Trophoblast cell (in vitro differentiated cells and primary cell): ENCODE results near the gene DSCAM.

Source experiments
- DNase-seq, 2 donors: peaks; one replicate each; pipeline ENCODE4 v3.0.0-alpha.2; 2016
- H2AFZ ChIP-seq: 2 replicates; pipeline ENCODE4 v1.6.1; 2013; ENCODE audit warnings: low read length, moderate library complexity, mild to moderate bottlenecking; ENCODE audit not compliant: insufficient read depth, poor library complexity
- H2AK5ac ChIP-seq: 2 replicates; pipeline ENCODE4 v1.6.1; 2013; ENCODE audit warnings: mild to moderate bottlenecking, low read length
- H2BK120ac ChIP-seq: 2 replicates; pipeline ENCODE4 v1.6.1; 2013; ENCODE audit warnings: low read length, mild to moderate bottlenecking, moderate library complexity; ENCODE audit not compliant: insufficient read depth, poor library complexity
- H2BK12ac ChIP-seq: 2 replicates; pipeline ENCODE4 v1.6.1; 2013; ENCODE audit warnings: mild to moderate bottlenecking, low read length, moderate library complexity
- H2BK5ac ChIP-seq: 2 replicates; pipeline ENCODE4 v1.6.1; 2013; ENCODE audit warnings: low read length, low read depth, moderate library complexity, mild to moderate bottlenecking; ENCODE audit not compliant: poor library complexity
- H3K14ac ChIP-seq: 2 replicates; pipeline ENCODE4 v1.6.1; 2013; ENCODE audit warnings: mild to moderate bottlenecking, low read length
- H3K18ac ChIP-seq: 2 replicates; pipeline ENCODE4 v1.6.1; 2013; ENCODE audit warnings: mild to moderate bottlenecking, low read length
- H3K23ac ChIP-seq: 2 replicates; pipeline ENCODE4 v1.6.1; 2013; ENCODE audit warnings: low read length
- H3K27ac ChIP-seq: 2 replicates; pipeline ENCODE4 v1.5.1; 2013; ENCODE audit warnings: low read depth, mild to moderate bottlenecking, inconsistent platforms, low read length, moderate library complexity
- H3K27me3 ChIP-seq: 2 replicates; pipeline ENCODE4 v1.6.1; 2013; ENCODE audit warnings: inconsistent platforms, mild to moderate bottlenecking, low read length, moderate library complexity; ENCODE audit not compliant: insufficient read depth
- H3K36me3 ChIP-seq, 2 experiments: 1 replicate in 1 of 2; 2 replicates in 1 of 2; pipeline ENCODE4 v1.6.1; 2013; ENCODE audit warnings: low read length in 2 of 2, mild to moderate bottlenecking in 2 of 2, moderate library complexity in 1 of 2; ENCODE audit not compliant: insufficient read depth in 2 of 2, control insufficient read depth in 1 of 2
- H3K4ac ChIP-seq: 2 replicates; pipeline ENCODE4 v1.6.1; 2013; ENCODE audit warnings: low read depth, mild to moderate bottlenecking, low read length, moderate library complexity
- H3K4me1 ChIP-seq, 2 experiments: 1 replicate in 1 of 2; 2 replicates in 1 of 2; pipeline ENCODE4 v1.6.1; 2013; ENCODE audit warnings: low read length in 2 of 2, mild to moderate bottlenecking in 2 of 2, moderate library complexity in 1 of 2; ENCODE audit not compliant: insufficient read depth in 2 of 2, control insufficient read depth in 1 of 2
- H3K4me2 ChIP-seq: 2 replicates; pipeline ENCODE4 v1.6.1; 2013; ENCODE audit warnings: inconsistent platforms, mild to moderate bottlenecking, low read length, moderate library complexity
- H3K4me3 ChIP-seq: 2 replicates; pipeline ENCODE4 v1.5.1; 2013; ENCODE audit warnings: mild to moderate bottlenecking, low read depth, low read length, inconsistent platforms
- H3K79me1 ChIP-seq: one replicate; pipeline ENCODE4 v1.6.1; 2013; ENCODE audit warnings: low read length
- H3K79me2 ChIP-seq: 2 replicates; pipeline ENCODE4 v1.6.1; 2013; ENCODE audit warnings: low read length, mild to moderate bottlenecking; ENCODE audit not compliant: control insufficient read depth, insufficient read depth, poor library complexity
- H3K9ac ChIP-seq: 2 replicates; pipeline ENCODE4 v1.6.1; 2013; ENCODE audit warnings: mild to moderate bottlenecking, low read length
- H3K9me3 ChIP-seq: 2 replicates; pipeline ENCODE4 v1.6.1; 2013; ENCODE audit warnings: low read depth, mild to moderate bottlenecking, control low read depth, inconsistent platforms, low read length; ENCODE audit not compliant: insufficient read depth
- H4K12ac ChIP-seq: 2 replicates; pipeline ENCODE4 v1.6.1; 2013; ENCODE audit warnings: low read depth, mild to moderate bottlenecking, low read length, moderate library complexity
- H4K8ac ChIP-seq: 2 replicates; pipeline ENCODE4 v1.6.1; 2013; ENCODE audit warnings: low read depth, mild to moderate bottlenecking, low read length, moderate library complexity
- H4K91ac ChIP-seq: one replicate; pipeline ENCODE4 v1.6.1; 2013; ENCODE audit warnings: low read depth, mild to moderate bottlenecking, low read length, moderate library complexity
- WGBS: extraction: QIAGEN DNeasy Blood & Tissue Kit; methylation state at CpG from one replicate; pipeline ENCODE4 v1.1.7; 2013; ENCODE audit warnings: missing lambda C conversion rate; ENCODE audit not compliant: insufficient read length, insufficient coverage; ENCODE audit errors: extremely low coverage; 5-methylcytosine and 5-hydroxymethylcytosine counted together

The DSCAM gene

GRCh38 chr21:40421121-40421520, 425.8 kb downstream of the DSCAM start:
- Histone ChIP-seq H3K9ac (no peak overlapping the region), H2BK12ac (no peak overlapping the region), H3K4me1 (peaks cover under 1 to 1% of the 10 kb centered on the region in 2 experiments), H3K9me3 (peaks cover 1% of the 10 kb centered on the region), H2AK5ac (no peak overlapping the region), H3K36me3 (no peaks in the 10 kb centered on the region), H2AFZ (no peak overlapping the region), H4K12ac (no peak overlapping the region), H4K91ac (no peak overlapping the region), H3K27me3 (no peaks in the 10 kb centered on the region), H3K23ac (no peak overlapping the region), H3K79me1 (no peaks in the 10 kb centered on the region), H4K8ac (no peak overlapping the region), H3K4me2 (no peak overlapping the region), H2BK120ac (no peak overlapping the region), H3K79me2 (no peaks in the 10 kb centered on the region), H2BK5ac (no peak overlapping the region), H3K27ac (no peak overlapping the region), H3K4ac (no peak overlapping the region), H3K14ac (no peak overlapping the region), H3K4me3 (no peak overlapping the region), H3K18ac (no peak overlapping the region)
- WGBS: no CpG with 5 or more reads among the region's 4 CpGs
- no peak for DNase-seq

DNA sequence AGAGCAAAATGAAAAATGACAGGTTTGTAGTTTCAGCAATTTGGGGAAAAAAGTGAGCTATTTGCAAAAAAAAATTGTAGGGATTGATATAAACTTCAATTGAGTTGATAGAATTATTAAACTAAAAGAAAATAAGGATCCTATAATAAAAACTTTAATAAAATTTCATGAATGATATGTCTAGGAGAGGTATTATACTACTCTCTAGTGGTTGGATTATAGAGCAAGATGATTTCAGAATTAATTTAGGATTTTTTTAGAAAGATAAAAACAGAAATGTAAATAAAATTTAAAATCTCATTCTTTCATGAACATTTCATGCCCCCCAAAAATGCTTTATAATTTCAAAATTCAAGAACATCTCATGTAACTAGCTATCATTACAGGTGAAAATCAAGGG, 430.4 kb downstream of the DSCAM start:
- Histone ChIP-seq H2BK12ac (no peak overlapping the region), H3K23ac (no peak overlapping the region), H2BK120ac (no peak overlapping the region), H3K14ac (no peak overlapping the region), H3K79me1 (no peaks in the 10 kb centered on the region), H3K4me3 (no peak overlapping the region), H2BK5ac (no peak overlapping the region), H3K18ac (no peak overlapping the region), H3K4me2 (no peak overlapping the region), H4K12ac (no peak overlapping the region), H3K27ac (no peak overlapping the region), H2AK5ac (no peak overlapping the region), H3K27me3 (no peaks in the 10 kb centered on the region), H3K9me3 (peaks cover 1% of the 10 kb centered on the region), H2AFZ (no peak overlapping the region), H3K79me2 (no peaks in the 10 kb centered on the region), H4K8ac (no peak overlapping the region), H3K4ac (no peak overlapping the region), H3K9ac (no peak overlapping the region), H4K91ac (no peak overlapping the region), H3K4me1 (no peaks in the 10 kb centered on the region), H3K36me3 (no peaks in the 10 kb centered on the region)
- no peak for DNase-seq

DNA sequence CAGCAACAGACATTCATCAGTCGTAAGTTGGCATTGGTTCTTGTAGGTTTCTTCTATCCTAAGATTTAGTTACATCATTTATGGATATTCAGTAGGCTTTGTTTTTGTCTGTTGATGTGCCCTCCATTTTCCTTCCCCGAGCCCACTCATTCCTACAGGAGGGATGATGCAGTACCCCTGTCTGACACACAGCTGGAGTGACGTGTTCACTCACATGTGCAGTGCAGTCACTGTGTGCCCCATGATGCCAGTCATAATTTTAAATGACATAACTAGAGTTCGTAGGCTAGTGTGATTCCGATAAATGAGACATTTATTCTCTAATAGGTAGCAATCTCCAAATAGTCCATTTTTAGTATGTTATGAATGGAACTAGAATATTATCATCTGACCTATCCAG, 438.4 kb downstream of the DSCAM start:
- Histone ChIP-seq H4K12ac (no peak overlapping the region), H2BK5ac (no peak overlapping the region), H3K36me3 (no peaks in the 10 kb centered on the region), H3K4ac (no peak overlapping the region), H3K9ac (no peak overlapping the region), H3K27ac (no peak overlapping the region), H3K79me2 (no peaks in the 10 kb centered on the region), H3K4me2 (no peak overlapping the region), H2AK5ac (no peak overlapping the region), H4K8ac (no peak overlapping the region), H3K23ac (no peak overlapping the region), H3K9me3 (no peaks in the 10 kb centered on the region), H2AFZ (no peak overlapping the region), H3K4me3 (no peak overlapping the region), H2BK120ac (no peak overlapping the region), H3K27me3 (no peaks in the 10 kb centered on the region), H3K79me1 (no peaks in the 10 kb centered on the region), H2BK12ac (no peak overlapping the region), H3K4me1 (no peaks in the 10 kb centered on the region), H4K91ac (no peak overlapping the region), H3K14ac (no peak overlapping the region), H3K18ac (no peak overlapping the region)
- WGBS: no CpG with 5 or more reads among the region's 5 CpGs
- no peak for DNase-seq

- Histone ChIP-seq H3K4ac (no peak overlapping the region), H3K9ac (no peak overlapping the region), H3K27me3 (no peaks in the 10 kb centered on the region), H2AFZ (no peak overlapping the region), H2BK5ac (no peak overlapping the region), H3K27ac (no peak overlapping the region), H3K9me3 (no peaks in the 10 kb centered on the region), H2AK5ac (no peak overlapping the region), H3K4me3 (no peak overlapping the region), H3K23ac (no peak overlapping the region), H3K4me2 (no peak overlapping the region), H3K79me1 (no peaks in the 10 kb centered on the region), H3K79me2 (no peaks in the 10 kb centered on the region), H3K14ac (no peak overlapping the region), H3K4me1 (no peaks in the 10 kb centered on the region), H4K8ac (no peak overlapping the region), H3K18ac (no peak overlapping the region), H2BK120ac (no peak overlapping the region), H4K91ac (no peak overlapping the region), H2BK12ac (no peak overlapping the region), H4K12ac (no peak overlapping the region), H3K36me3 (no peaks in the 10 kb centered on the region)
- no peak for DNase-seq
- no CpG with 5 or more reads among the region's 3 CpGs for whole genome bisulfite sequencing
Observed at GRCh38 chr21:40404396-40404800, 442.6 kb downstream of the DSCAM start.
